Ovary (tissue), 9 donors: Measurements from ENCODE around the gene DCN. TPM values are rescaled to one million over a fixed set of nuclear protein-coding genes. Genes with fewer than 3 reads are reported as not detected.

Experiments
- DNase-seq, 5 donors: peaks; one replicate each; pipeline ENCODE4 v3.0.0-alpha.2; 2019 to 2020
- H3K27ac ChIP-seq, 2 donors: fragments of 200-600 bp; one replicate each; pipeline versions ENCODE4 v1.5.1 to v1.8.0; 2019 to 2022
- H3K27me3 ChIP-seq: fragments of 200-600 bp; one replicate; pipeline ENCODE4 v1.8.0; 2022
- H3K36me3 ChIP-seq: fragments of 200-600 bp; sonication (generic); one replicate; pipeline ENCODE4 v1.5.1; 2019
- H3K4me1 ChIP-seq: one replicate; pipeline ENCODE4 v1.8.1; 2013; ENCODE audit warnings: mild to moderate bottlenecking, moderate library complexity; ENCODE audit not compliant: insufficient read depth
- H3K4me3 ChIP-seq: fragments of 200-600 bp; sonication (generic); one replicate; pipeline ENCODE4 v1.5.1; 2017
- H3K9me3 ChIP-seq, 2 donors: fragments of 200-600 bp in 1 of 2; sonication (generic) in 1 of 2; one replicate each; pipeline versions ENCODE4 v1.5.1 to v1.8.1; 2013 to 2019; ENCODE audit warnings: mild to moderate bottlenecking in 1 of 2, moderate library complexity in 1 of 2
- CTCF ChIP-seq, 3 donors: fragments of 450-650 bp in 2 of 3; fragments of 200-600 bp in 1 of 3; IDR thresholded peaks; one replicate each; pipeline versions ENCODE4 v1.5.1 to v1.8.0; 2016 to 2022; ENCODE audit warnings: antibody characterized with exemption in 3 of 3, mild to moderate bottlenecking in 1 of 3
- EP300 ChIP-seq: sonication (generic); formaldehyde crosslinking; IDR thresholded peaks from one replicate; pipeline ENCODE4 v1.6.1; 2017; ENCODE audit warnings: antibody characterized with exemption
- POLR2A ChIP-seq: fragments of 450-650 bp; IDR thresholded peaks from one replicate; pipeline ENCODE4 v1.6.1; 2017; ENCODE audit warnings: antibody characterized with exemption, mild to moderate bottlenecking, moderate library complexity
- WGBS, 3 donors: extraction: QIAGEN DNeasy Blood & Tissue Kit in 1 of 3; methylation state at CpG; one replicate each; pipeline versions ENCODE4 v1.1.5 to v1.1.7; 2013 to 2017; 5-methylcytosine and 5-hydroxymethylcytosine counted together
- intact Hi-C, 4 donors: fragments of 100-400 bp; cut with DNase I; formaldehyde crosslinking; loops; one replicate each; pipeline versions ENCODE4 v1.11.0 to v1.15.1; 2022 to 2023
- polyA plus RNA-seq, 2 donors: library from polyadenylated mRNA; stranded (reverse); fragments of 200-250 nt in 1 of 2; fragments of 350-450 nt in 1 of 2; fragmentation: Illumina TruSeq in 1 of 2; extraction: RNeasy Lipid Tissue Mini Kit (QIAGEN cat#74804) in 1 of 2; gene quantifications; one replicate each; pipeline ENCODE4 v1.2.3, GENCODE V29; 2013 to 2014
- small RNA-seq: library from RNA; depleted of rRNA; stranded (forward); fragments of <200 nt; gene quantifications from one replicate; pipeline ENCODE3, GENCODE V24; 2016
- total RNA-seq, 7 donors: library from RNA; depleted of rRNA in 2 of 7; stranded (reverse); fragments of >200 nt in 2 of 7; fragmentation: NEBNext Ultra II Directional in 3 of 7; extraction: Animal tissue kit (Norgen Biotek cat#: 25700) in 3 of 7; gene quantifications; one replicate each; pipeline versions ENCODE4 v1.1.0 to v1.2.4, GENCODE V29; 2016 to 2023
- donor health status: DM: no; HTN: no; CAD: no; lungs with moderate emphysema.
- donor health status: DM: no; HTN: no; CAD: no.
- donor health status: Bipolar disorder and iron deficiency.
- donor health status: DM: yes; HTN: yes; CAD: no.
- donor health status: DM: no; HTN: no; CAD: no.
- donor health status: DM: yes; HTN: yes; CAD: no.

Gene DCN
- total and polyA plus RNA-seq, 9 donors: 1,911 to 5,778 (median 2,871) TPM

GRCh38 chr12:91094032-91094662 is 88.5 kb downstream of the DCN start:
- H3K4me1 ChIP-seq: no peaks in the 10 kb centered on the region

DNA sequence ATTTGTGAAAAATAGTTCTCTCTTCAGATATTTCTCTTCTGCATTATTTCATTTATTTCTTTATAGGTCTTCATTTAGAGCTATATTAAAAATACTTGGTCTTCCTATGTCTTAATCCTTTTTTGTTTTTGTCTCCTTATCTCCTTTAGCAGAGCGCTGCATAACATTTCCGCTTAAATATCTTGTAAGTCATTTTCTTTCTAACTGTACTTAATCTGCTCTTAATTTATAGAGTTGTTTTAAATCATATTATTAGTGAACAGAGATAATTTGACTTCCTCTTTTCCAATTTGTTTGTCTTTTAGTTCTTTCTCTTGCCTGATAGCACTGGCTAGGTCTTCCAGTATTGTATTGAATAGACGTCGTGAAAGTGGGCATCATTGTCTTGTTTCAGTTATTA is 89.3 kb downstream of the DCN start:
- H3K36me3 ChIP-seq: no peaks in the 10 kb centered on the region
- no peaks in the 10 kb centered on the region for H3K4me1 ChIP-seq
- intact Hi-C loops: no loop called here
- H3K27me3 ChIP-seq: no peaks in the 10 kb centered on the region
- no peaks in the 10 kb centered on the region for H3K9me3 ChIP-seq
- TF ChIP-seq CTCF (IDR thresholded peaks at IDR 0.05): no peak
- H3K27ac ChIP-seq: no peak overlapping the region
- WGBS, 3 donors: 30 to 42% (median 32%) methylated on average over 4 of the region's 4 CpGs
- peak overlapping the region; percentile 13 for H3K4me3 ChIP-seq
- DNase-seq: no peak

More at GRCh38 chr12:91094032-91094662, 88.5 kb downstream of the DCN start:
- DNase-seq: no peak
- H3K27ac ChIP-seq: no peak overlapping the region
- intact Hi-C loops: no loop called here
- no peaks in the 10 kb centered on the region for H3K36me3 ChIP-seq
- no peaks in the 10 kb centered on the region for H3K9me3 ChIP-seq
- peak overlapping the region; percentile 13 for H3K4me3 ChIP-seq
- TF ChIP-seq POLR2A (no peak), CTCF (IDR thresholded peaks at IDR 0.05) (no peak), EP300 (no peak)
- H3K27me3 ChIP-seq: no peaks in the 10 kb centered on the region

GRCh38 chr12:91091916-91092715 is 90.5 kb downstream of the DCN start:
- H3K9me3 ChIP-seq: no peaks in the 10 kb centered on the region
- no peaks in the 10 kb centered on the region for H3K4me1 ChIP-seq
- 61 to 68% (median 62%) methylated on average over 6 of the region's 6 CpGs for WGBS, 3 donors
- H3K27ac ChIP-seq: no peak overlapping the region
- no peaks in the 10 kb centered on the region for H3K36me3 ChIP-seq
- DNase-seq: no peak
- TF ChIP-seq CTCF (IDR thresholded peaks at IDR 0.05) (no peak), POLR2A (no peak), EP300 (no peak)
- no peaks in the 10 kb centered on the region for H3K27me3 ChIP-seq
- intact Hi-C loops: no loop called here
- no peak overlapping the region for H3K4me3 ChIP-seq

Small RNA genes lying within 50 kb of the gene (small RNA-seq; reads per million reads assigned to genes)
- gene AC007115.1: not detected

Other genes with a start within 250 kb of the DCN start
- not detected for gene CCER1, start 227.6 kb downstream of the DCN start, total RNA-seq
- gene CCER1, start 227.6 kb downstream of the DCN start, polyA plus RNA-seq: not detected
- gene EPYC, start 177.8 kb downstream of the DCN start, total RNA-seq: under 1 TPM in 1 of 7 donors, not detected in 6; 0.24 TPM
- gene EPYC, start 177.8 kb downstream of the DCN start, polyA plus RNA-seq: under 1 TPM; 0.16 to 0.43 TPM
- under 1 TPM in 2 of 7 donors, not detected in 5; 0.10 to 0.13 TPM for gene KERA, start 124.8 kb downstream of the DCN start, total RNA-seq
- under 1 TPM; 0.10 TPM for gene KERA, start 124.8 kb downstream of the DCN start, polyA plus RNA-seq
- 100 to 1,000 TPM; 122 to 559 (median 330) TPM for gene LUM, start 71.3 kb downstream of the DCN start, total RNA-seq
- gene LUM, start 71.3 kb downstream of the DCN start, polyA plus RNA-seq: 100 to 1,000 TPM; 343 to 663 TPM